ENCODE results near the gene CRYM. TPM values are rescaled to one million over a fixed set of nuclear protein-coding genes. Genes with fewer than 3 reads are reported as not detected.
A peak's percentile ranks its signal among the peaks of the same experiment; 100 is the strongest.

CRYM gene
- total and polyA plus RNA-seq, 10 of the 15 experiments (the other 5 are each of a cell fraction or from before 2014, with no cell fraction given) = 0.30 to 6.1 (median 3.9) TPM

GRCh38 chr16:21277927-21278706 lies at the start of gene CRYM (continued):
- TF ChIP-seq E2F8 (IDR thresholded peaks at IDR 0.05; ENCODE audit: low read depth, partially characterized antibody) = no peak
- TF ChIP-seq ZNF687 (IDR thresholded peaks at IDR 0.05) = no peak
- TF ChIP-seq CBX5 (IDR thresholded peaks at IDR 0.05; ENCODE audit: low read depth) = no peak
- no peak for TF ChIP-seq SUZ12 (IDR thresholded peaks at IDR 0.05; ENCODE audit: unreplicated experiment)
- no peak for TF ChIP-seq TARDBP (IDR thresholded peaks at IDR 0.05; ENCODE audit: borderline replicate concordance)
- TF ChIP-seq SP1 (IDR thresholded peaks at IDR 0.05; ENCODE audit: low read depth, low read length) = peak; percentile 52
- no peak for TF ChIP-seq BCL3 (IDR thresholded peaks at IDR 0.05; ENCODE audit: borderline replicate concordance, insufficient read depth, low read depth, low read length, poor library complexity, severe bottlenecking)
- TF ChIP-seq RBBP5 (conservative IDR thresholded peaks at IDR 0.05) = no peak
- no peak for TF ChIP-seq USF1 (IDR thresholded peaks at IDR 0.05; ENCODE audit: borderline replicate concordance, extremely low read length, insufficient read depth, low read depth, low read length)
- no peak for TF ChIP-seq TAF1 (IDR thresholded peaks at IDR 0.05; ENCODE audit: borderline replicate concordance, low read depth, low read length)
- peak; percentile 47; the same call in 1 of the 2 replicates for TF ChIP-seq SMARCA5 (IDR thresholded peaks at IDR 0.05)
- TF ChIP-seq CEBPZ (IDR thresholded peaks at IDR 0.05; ENCODE audit: low read depth, low read length) = no peak
- TF ChIP-seq PAX8 (IDR thresholded peaks at IDR 0.05) = no peak
- no peak for TF ChIP-seq SMAD5 (IDR thresholded peaks at IDR 0.05; ENCODE audit: low read depth)
- TF ChIP-seq POLR2AphosphoS5 (IDR thresholded peaks at IDR 0.05; ENCODE audit: low read length) = no peak
- no peak for TF ChIP-seq MAX (IDR thresholded peaks at IDR 0.05; ENCODE audit: low read depth, low read length)
